Activated T-helper 9 cell treated with anti-CD3 and anti-CD28 coated beads, Interleukin-2, amount 50 U/mL, for 16 hours (primary cell): ENCODE data around the gene IQSEC2.

Source experiments
- DNase-seq: peaks from one replicate; pipeline ENCODE4 v3.0.0-alpha.2; 2020; ENCODE audit warnings: low read depth

The IQSEC2 gene

GRCh38 chrX:53305219-53305995, 24.0 kb upstream of the IQSEC2 start:
- DNase-seq: no peak

GRCh38 chrX:53303195-53303594, 21.8 kb upstream of the IQSEC2 start:
- no peak for DNase-seq

GRCh38 chrX:53300157-53300556, 18.8 kb upstream of the IQSEC2 start:
- DNase-seq: no peak

GRCh38 chrX:53294024-53294648, 12.8 kb upstream of the IQSEC2 start:
- no peak for DNase-seq

- DNase-seq: no peak
These were observed 10.2 kb upstream of the IQSEC2 start for GRCh38 chrX:53291596-53291995.

GRCh38 chrX:53290441-53291041, 9.2 kb upstream of the IQSEC2 start:
- no peak for DNase-seq

- no peak for DNase-seq
These were observed 6.8 kb upstream of the IQSEC2 start for GRCh38 chrX:53288189-53288588.

- no peak for DNase-seq
These were observed 6.2 kb upstream of the IQSEC2 start for GRCh38 chrX:53287493-53288138.

- DNase-seq: no peak
These were observed 4.8 kb upstream of the IQSEC2 start for GRCh38 chrX:53286171-53286570.

GRCh38 chrX:53285591-53285990, 4.2 kb upstream of the IQSEC2 start:
- no peak for DNase-seq

- DNase-seq: peak; percentile 21
These were observed 3.5 kb upstream of the IQSEC2 start for GRCh38 chrX:53284684-53285447.

- no peak for DNase-seq
These were observed 2.2 kb upstream of the IQSEC2 start for GRCh38 chrX:53283567-53283966.

GRCh38 chrX:53283099-53283498, 1.7 kb upstream of the IQSEC2 start:
- DNase-seq: no peak

GRCh38 chrX:53281963-53282695, 745 bp upstream of the IQSEC2 start:
- DNase-seq: no peak

- no peak for DNase-seq
These were observed 758 bp downstream of the IQSEC2 start for GRCh38 chrX:53280331-53281320.

GRCh38 chrX:53279296-53280237, 1.8 kb downstream of the IQSEC2 start:
- DNase-seq: no peak

- no peak for DNase-seq
These were observed 8.5 kb downstream of the IQSEC2 start for GRCh38 chrX:53272808-53273337.

GRCh38 chrX:53269536-53270107, 11.8 kb downstream of the IQSEC2 start:
- DNase-seq: no peak
